HepG2 (cell line): ENCODE results near the gene FRMD4B. TPM values are rescaled to one million over a fixed set of nuclear protein-coding genes. Genes with fewer than 3 reads are reported as not detected.

Source experiments
- ATAC-seq: fragments of 200-7000 bp; cut with Tn5 transposase; 3 replicates; pipeline ENCODE4 v1.9.1; 2020; ENCODE audit warnings: mild to moderate bottlenecking, moderate library complexity
- BruUV-seq: library from RNA; stranded (reverse); fragments of 400-500 nt; replicated peaks from 2 replicates; lab custom pipeline; 2021; lab: Mats Ljungman, UMichigan
- CTCF ChIA-PET: fragments of 300-600 bp; formaldehyde crosslinking; extraction: SDS; loops from one replicate; lab custom pipeline; 2021; ENCODE audit warnings: low total read pairs, inconsistent platforms, low intra/inter-chr PET ratio; lab: Yijun Ruan, JAX
- POLR2A ChIA-PET: fragments of 350-600 bp; sonication (Branson Sonifier 250); formaldehyde crosslinking; loops from one replicate; lab custom pipeline; 2020; ENCODE audit warnings: antibody characterized with exemption, inconsistent platforms; lab: Yijun Ruan, JAX
- DNase-seq: peaks from one replicate; pipeline ENCODE4 v3.0.0-alpha.2; 2015; ENCODE audit warnings: low spot score
- FAIRE-seq: peaks from 3 replicates; lab custom pipeline; 2011; peaks lifted over from hg19 to GRCh38; lab: Jason Lieb, UNC
- H2AFZ ChIP-seq: one replicate; pipeline ENCODE4 v1.6.1; 2011; ENCODE audit warnings: low read length, inconsistent platforms
- H3K27ac ChIP-seq: fragments of 300-600 bp; 3 replicates; pipeline ENCODE4 v1.8.0; 2011; ENCODE audit warnings: mixed run types, mild to moderate bottlenecking, mixed read lengths, low read length, inconsistent platforms; ENCODE audit not compliant: insufficient read depth; ENCODE audit errors: extremely low read length
- H3K27me3 ChIP-seq, 2 experiments: fragments of 200-600 bp in 1 of 2; 2 replicates in 1 of 2; 3 replicates in 1 of 2; pipeline versions ENCODE4 v1.6.0 to v1.8.0; 2011; ENCODE audit warnings: low read length in 2 of 2, mild to moderate bottlenecking in 2 of 2, moderate library complexity in 2 of 2, inconsistent platforms in 1 of 2; ENCODE audit not compliant: insufficient read depth in 2 of 2, control insufficient read depth in 1 of 2
- H3K36me3 ChIP-seq, 2 experiments: fragments of 200-600 bp in 1 of 2; replicated peaks in 1 of 2; 2 replicates in 1 of 2; 3 replicates in 1 of 2; pipeline versions ENCODE4 v1.5.1 to v1.8.0; 2011; ENCODE audit warnings: low read length in 2 of 2, inconsistent platforms in 1 of 2; ENCODE audit not compliant: insufficient read depth in 2 of 2, control insufficient read depth in 1 of 2
- H3K4me1 ChIP-seq: 2 replicates; pipeline ENCODE4 v1.5.1; 2012; ENCODE audit warnings: low read length, inconsistent platforms; ENCODE audit not compliant: insufficient read depth
- H3K4me2 ChIP-seq: 2 replicates; pipeline ENCODE4 v1.6.0; 2011; ENCODE audit warnings: low read depth, low read length, inconsistent platforms
- H3K4me3 ChIP-seq, 3 experiments: fragments of 200-600 bp in 1 of 3; sonication (generic), shearing (Covaris generic) in 1 of 3; replicated peaks in 1 of 3; 2 replicates each; pipeline ENCODE4 v1.5.1; 2011 to 2016; ENCODE audit warnings: low read length in 3 of 3, inconsistent platforms in 2 of 3, low read depth in 2 of 3, mild to moderate bottlenecking in 2 of 3, control low read depth in 1 of 3, mixed read lengths in 1 of 3; ENCODE audit not compliant: insufficient read depth in 1 of 3
- H3K79me2 ChIP-seq: one replicate; pipeline ENCODE4 v1.6.1; 2011; ENCODE audit warnings: low read length, inconsistent platforms; ENCODE audit not compliant: insufficient read depth
- H3K9ac ChIP-seq: 2 replicates; pipeline ENCODE4 v1.6.0; 2011; ENCODE audit warnings: mild to moderate bottlenecking, low read depth, low read length, inconsistent platforms; ENCODE audit not compliant: insufficient read depth
- H3K9me3 ChIP-seq: 2 replicates; pipeline ENCODE4 v1.5.1; 2012; ENCODE audit warnings: mild to moderate bottlenecking, low read length
- H4K20me1 ChIP-seq: 2 replicates; pipeline ENCODE4 v1.6.0; 2011; ENCODE audit warnings: inconsistent platforms, mild to moderate bottlenecking, low read length, moderate library complexity; ENCODE audit not compliant: insufficient read depth
- ARNT2 ChIP-seq: sonication (generic); formaldehyde crosslinking; IDR thresholded peaks from 2 replicates; pipeline ENCODE4 v1.8.0; 2022; ENCODE audit warnings: mild to moderate bottlenecking, low read depth, missing genetic modification reagents, moderate library complexity
- ATF1 ChIP-seq: IDR thresholded peaks from 2 replicates; pipeline ENCODE4 v1.6.1; 2016; ENCODE audit warnings: mild to moderate bottlenecking, control low read depth
- DPF2 ChIP-seq: sonication (generic); formaldehyde crosslinking; IDR thresholded peaks from 2 replicates; pipeline ENCODE4 v1.4.0; 2020; ENCODE audit warnings: mild to moderate bottlenecking, low read depth, missing genetic modification reagents, borderline replicate concordance
- HNF4G ChIP-seq, 2 experiments: sonication (generic) in 1 of 2; formaldehyde crosslinking in 1 of 2; IDR thresholded peaks; 2 replicates each; pipeline versions ENCODE4 v1.4.0 to v1.6.1; 2011 to 2020; ENCODE audit warnings: borderline replicate concordance in 2 of 2, low read depth in 2 of 2, mild to moderate bottlenecking in 2 of 2, low read length in 1 of 2, missing genetic modification reagents in 1 of 2, moderate library complexity in 1 of 2
- HOXA3 ChIP-seq: sonication (generic); formaldehyde crosslinking; IDR thresholded peaks from 2 replicates; pipeline ENCODE4 v1.5.0; 2020; ENCODE audit warnings: missing genetic modification reagents
- NCOR1 ChIP-seq: fragments of 200-600 bp; sonication (generic); IDR thresholded peaks from 2 replicates; pipeline ENCODE4 v1.7.0; 2017; ENCODE audit warnings: antibody characterized with exemption, low read length, borderline replicate concordance
- RORA ChIP-seq: sonication (generic); formaldehyde crosslinking; IDR thresholded peaks from 2 replicates; pipeline ENCODE4 v1.5.0; 2020; ENCODE audit warnings: mild to moderate bottlenecking, missing genetic modification reagents, moderate library complexity
- SYNCRIP ChIP-seq: fragments of 200-400 bp; formaldehyde crosslinking; IDR thresholded peaks from 2 replicates; pipeline ENCODE4 v1.6.1; 2018; ENCODE audit warnings: mild to moderate bottlenecking, low read depth, low read length; ENCODE audit not compliant: insufficient read depth
- YY1 ChIP-seq: IDR thresholded peaks from 2 replicates; pipeline ENCODE4 v1.6.1; 2011; ENCODE audit warnings: low read length, low read depth, moderate library complexity, mild to moderate bottlenecking; ENCODE audit not compliant: insufficient read depth, insufficient replicate concordance
- ZNF24 ChIP-seq: fragments of 450-650 bp; IDR thresholded peaks from 2 replicates; pipeline ENCODE4 v1.6.1; 2017; ENCODE audit warnings: antibody characterized with exemption, mild to moderate bottlenecking
- ZNF251 ChIP-seq: sonication (generic); formaldehyde crosslinking; IDR thresholded peaks from 2 replicates; pipeline ENCODE4 v1.9.0; 2021; ENCODE audit warnings: mild to moderate bottlenecking, missing genetic modification reagents
- ZNF431 ChIP-seq: sonication (generic); formaldehyde crosslinking; IDR thresholded peaks from 2 replicates; pipeline ENCODE4 v1.9.0; 2022; ENCODE audit warnings: missing genetic modification reagents, low read depth, mild to moderate bottlenecking, borderline replicate concordance
- ZNF543 ChIP-seq: sonication (generic); formaldehyde crosslinking; IDR thresholded peaks from 2 replicates; pipeline ENCODE4 v1.4.0; 2020; ENCODE audit warnings: mild to moderate bottlenecking, missing genetic modification reagents
- ZNF670 ChIP-seq: sonication (generic); formaldehyde crosslinking; IDR thresholded peaks from 2 replicates; pipeline ENCODE4 v1.8.0; 2022; ENCODE audit warnings: mild to moderate bottlenecking, missing genetic modification reagents, borderline replicate concordance
- ZSCAN9 ChIP-seq: IDR thresholded peaks from 2 replicates; pipeline ENCODE4 v1.6.1; 2016; ENCODE audit warnings: borderline replicate concordance
- WGBS: methylation state at CpG from one replicate; pipeline ENCODE4 v1.1.6; 2017; ENCODE audit warnings: low lambda C conversion rate; 5-methylcytosine and 5-hydroxymethylcytosine counted together
- in situ Hi-C: cut with HindIII; loops from 2 replicates; pipeline ENCODE4 v1.10.0; 2017; ENCODE audit warnings: low pct_unique_long_range_greater_than_20kb; ENCODE audit not compliant: extremely low pct_ligation_motif_present
- intact Hi-C: fragments of 100-400 bp; cut with micrococcal nuclease; formaldehyde crosslinking; loops from one replicate; pipeline ENCODE4 v1.10.0; 2022; ENCODE audit not compliant: unreplicated experiment
- polyA plus RNA-seq, 8 experiments: library from polyadenylated mRNA; depleted of rRNA in 3 of 8; stranded (reverse) in 7 of 8; unstranded in 1 of 8; fragments of >200 nt; fragmentation: Illumina TruSeq in 4 of 8; extraction: Trizol in 4 of 8; gene quantifications; 2 replicates each; pipeline versions ENCODE4 v1.2.1 to v1.2.3, GENCODE V29; 2011 to 2016; ENCODE audit warnings: low read depth in 4 of 8, missing spikeins in 1 of 8, mixed read lengths in 1 of 8; ENCODE audit not compliant: insufficient read depth in 1 of 8
- total RNA-seq, 5 experiments: library from RNA; depleted of rRNA; stranded (reverse); fragments of >200 nt; fragmentation: Illumina TruSeq; extraction: Trizol; gene quantifications; 2 replicates each; pipeline ENCODE4 v1.2.3, GENCODE V29; 2016; ENCODE audit warnings: low read depth in 1 of 5
- TF ChIP-seq, protein P1 (sequence below): sonication (generic); formaldehyde crosslinking; IDR thresholded peaks from 2 replicates; pipeline ENCODE4 v1.5.0; 2020; ENCODE audit warnings: mild to moderate bottlenecking, missing genetic modification reagents
- TF ChIP-seq, protein P2 (sequence below): sonication (generic); formaldehyde crosslinking; IDR thresholded peaks from 2 replicates; pipeline ENCODE4 v1.4.0; 2020; ENCODE audit warnings: mild to moderate bottlenecking, missing genetic modification reagents
- TF ChIP-seq, protein P3 (sequence below): fragments of 450-650 bp; IDR thresholded peaks from 2 replicates; pipeline ENCODE4 v1.6.1; 2016

FRMD4B gene
- total and polyA plus RNA-seq, 2 of the 13 experiments (the other 11 are each of a cell fraction or from before 2014, with no cell fraction given), result 3.0 to 3.3 TPM

DNA sequence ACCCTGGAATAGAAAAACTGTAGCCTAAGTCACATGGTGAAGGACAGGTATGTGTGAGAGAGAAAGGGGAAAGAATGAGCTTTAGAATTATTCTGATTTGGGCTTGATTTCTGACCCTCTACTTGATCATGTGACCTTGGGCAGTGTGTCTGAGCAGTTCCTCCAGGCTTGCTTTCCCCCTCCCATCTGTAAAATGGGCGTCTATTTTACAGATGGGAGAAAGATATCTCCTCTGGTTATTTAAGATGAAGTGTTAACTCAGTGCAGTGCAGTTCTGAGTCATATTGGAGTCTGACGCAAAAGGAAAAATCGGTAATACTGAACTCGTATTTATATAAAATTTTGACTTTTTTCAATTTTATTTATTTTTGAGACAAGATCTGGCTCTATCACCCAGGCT, 225.4 kb downstream of the FRMD4B start:
- in situ Hi-C loops (loop anchor here (5.0 to 25.0 kb wide), 2 partner anchors 147 to 252 kb away; no protein-coding TSS in a partner anchor), intact Hi-C loops (loop anchor here (5.0 kb wide), 2 partner anchors 87 to 267 kb away; no protein-coding TSS in a partner anchor)
- WGBS, result 32% methylated on average over 4 of the region's 4 CpGs
- Histone ChIP-seq H3K4me2 (no peak overlapping the region), H4K20me1 (no peaks in the 10 kb centered on the region), H3K4me3 (no peak overlapping the region), H3K9me3 (no peaks in the 10 kb centered on the region), H3K79me2 (no peaks in the 10 kb centered on the region), H3K27me3 (0 out of 5 replicates have a peak, but pooled peaks cover 0 to 2% of the 10 kb centered on the region in 2 experiments), H2AFZ (no peak overlapping the region), H3K27ac (no peak overlapping the region), H3K9ac (no peak overlapping the region), H3K4me1 (no peaks in the 10 kb centered on the region), H3K36me3 (no peaks in the 10 kb centered on the region)
- ChIA-PET CTCF (interaction anchor here (1.0 to 3.4 kb wide), 4 partner anchors 146 to 511 kb away, joined by 3 to 52 read pairs (median 10); no protein-coding TSS in a partner anchor), POLR2A (no interaction called here)
- ATAC-seq (no peak), DNase-seq (no peak), FAIRE-seq (no peak)
- no TSS peak for BruUV-seq
- TF ChIP-seq, protein P1, sequence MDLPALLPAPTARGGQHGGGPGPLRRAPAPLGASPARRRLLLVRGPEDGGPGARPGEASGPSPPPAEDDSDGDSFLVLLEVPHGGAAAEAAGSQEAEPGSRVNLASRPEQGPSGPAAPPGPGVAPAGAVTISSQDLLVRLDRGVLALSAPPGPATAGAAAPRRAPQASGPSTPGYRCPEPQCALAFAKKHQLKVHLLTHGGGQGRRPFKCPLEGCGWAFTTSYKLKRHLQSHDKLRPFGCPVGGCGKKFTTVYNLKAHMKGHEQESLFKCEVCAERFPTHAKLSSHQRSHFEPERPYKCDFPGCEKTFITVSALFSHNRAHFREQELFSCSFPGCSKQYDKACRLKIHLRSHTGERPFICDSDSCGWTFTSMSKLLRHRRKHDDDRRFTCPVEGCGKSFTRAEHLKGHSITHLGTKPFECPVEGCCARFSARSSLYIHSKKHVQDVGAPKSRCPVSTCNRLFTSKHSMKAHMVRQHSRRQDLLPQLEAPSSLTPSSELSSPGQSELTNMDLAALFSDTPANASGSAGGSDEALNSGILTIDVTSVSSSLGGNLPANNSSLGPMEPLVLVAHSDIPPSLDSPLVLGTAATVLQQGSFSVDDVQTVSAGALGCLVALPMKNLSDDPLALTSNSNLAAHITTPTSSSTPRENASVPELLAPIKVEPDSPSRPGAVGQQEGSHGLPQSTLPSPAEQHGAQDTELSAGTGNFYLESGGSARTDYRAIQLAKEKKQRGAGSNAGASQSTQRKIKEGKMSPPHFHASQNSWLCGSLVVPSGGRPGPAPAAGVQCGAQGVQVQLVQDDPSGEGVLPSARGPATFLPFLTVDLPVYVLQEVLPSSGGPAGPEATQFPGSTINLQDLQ (CRISPR knock-in tag), result no peak
- TF ChIP-seq HOXA3 (no peak), ZSCAN9 (CRISPR knock-in tag) (no peak), SYNCRIP (no peak), ARNT2 (no peak), ATF1 (no peak), ZNF431 (CRISPR knock-in tag) (no peak), ZNF670 (CRISPR knock-in tag) (no peak), RORA (CRISPR knock-in tag) (no peak), DPF2 (no peak), ZNF543 (CRISPR knock-in tag) (no peak), ZNF251 (CRISPR knock-in tag) (no peak), ZNF24 (no peak), HNF4G (IDR thresholded peaks at IDR 0.05; ENCODE audit: borderline replicate concordance, low read depth, low read length) (no peak), HNF4G (CRISPR knock-in tag; IDR thresholded peaks at IDR 0.05; ENCODE audit: borderline replicate concordance, low read depth) (no peak), NCOR1 (no peak), YY1 (no peak)
- TF ChIP-seq, protein P2, sequence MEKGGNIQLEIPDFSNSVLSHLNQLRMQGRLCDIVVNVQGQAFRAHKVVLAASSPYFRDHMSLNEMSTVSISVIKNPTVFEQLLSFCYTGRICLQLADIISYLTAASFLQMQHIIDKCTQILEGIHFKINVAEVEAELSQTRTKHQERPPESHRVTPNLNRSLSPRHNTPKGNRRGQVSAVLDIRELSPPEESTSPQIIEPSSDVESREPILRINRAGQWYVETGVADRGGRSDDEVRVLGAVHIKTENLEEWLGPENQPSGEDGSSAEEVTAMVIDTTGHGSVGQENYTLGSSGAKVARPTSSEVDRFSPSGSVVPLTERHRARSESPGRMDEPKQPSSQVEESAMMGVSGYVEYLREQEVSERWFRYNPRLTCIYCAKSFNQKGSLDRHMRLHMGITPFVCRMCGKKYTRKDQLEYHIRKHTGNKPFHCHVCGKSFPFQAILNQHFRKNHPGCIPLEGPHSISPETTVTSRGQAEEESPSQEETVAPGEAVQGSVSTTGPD, result no peak
- TF ChIP-seq, protein P3, sequence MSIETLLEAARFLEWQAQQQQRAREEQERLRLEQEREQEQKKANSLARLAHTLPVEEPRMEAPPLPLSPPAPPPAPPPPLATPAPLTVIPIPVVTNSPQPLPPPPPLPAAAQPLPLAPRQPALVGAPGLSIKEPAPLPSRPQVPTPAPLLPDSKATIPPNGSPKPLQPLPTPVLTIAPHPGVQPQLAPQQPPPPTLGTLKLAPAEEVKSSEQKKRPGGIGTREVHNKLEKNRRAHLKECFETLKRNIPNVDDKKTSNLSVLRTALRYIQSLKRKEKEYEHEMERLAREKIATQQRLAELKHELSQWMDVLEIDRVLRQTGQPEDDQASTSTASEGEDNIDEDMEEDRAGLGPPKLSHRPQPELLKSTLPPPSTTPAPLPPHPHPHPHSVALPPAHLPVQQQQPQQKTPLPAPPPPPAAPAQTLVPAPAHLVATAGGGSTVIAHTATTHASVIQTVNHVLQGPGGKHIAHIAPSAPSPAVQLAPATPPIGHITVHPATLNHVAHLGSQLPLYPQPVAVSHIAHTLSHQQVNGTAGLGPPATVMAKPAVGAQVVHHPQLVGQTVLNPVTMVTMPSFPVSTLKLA, result no peak
